HepG2 (cell line): ENCODE results near the gene MECR. TPM values are rescaled to one million over a fixed set of nuclear protein-coding genes. Genes with fewer than 3 reads are reported as not detected.

ENCODE experiments used
- ARID2 ChIP-seq: sonication (generic); formaldehyde crosslinking; IDR thresholded peaks from 2 replicates; pipeline ENCODE4 v1.8.1; 2022; ENCODE audit warnings: mild to moderate bottlenecking, missing genetic modification reagents, borderline replicate concordance
- BRD4 ChIP-seq: sonication (generic); formaldehyde crosslinking; IDR thresholded peaks from 2 replicates; pipeline ENCODE4 v1.4.0; 2020; ENCODE audit warnings: missing genetic modification reagents
- FOXA1 ChIP-seq, 2 experiments: fragments of 450-650 bp in 1 of 2; sonication (generic) in 1 of 2; formaldehyde crosslinking in 1 of 2; IDR thresholded peaks; 2 replicates each; pipeline versions ENCODE4 v1.4.0 to v1.6.1; 2016 to 2020; ENCODE audit warnings: missing genetic modification reagents in 1 of 2
- KLF15 ChIP-seq: sonication (generic); formaldehyde crosslinking; IDR thresholded peaks from 2 replicates; pipeline ENCODE4 v1.8.1; 2023; ENCODE audit warnings: borderline replicate concordance, mild to moderate bottlenecking, inconsistent platforms, missing genetic modification reagents, mixed read lengths
- MLLT10 ChIP-seq: sonication (generic); formaldehyde crosslinking; IDR thresholded peaks from 2 replicates; pipeline ENCODE4 v1.4.0; 2020; ENCODE audit warnings: missing genetic modification reagents
- RAD21 ChIP-seq: fragments of 450-650 bp; formaldehyde crosslinking; IDR thresholded peaks from 2 replicates; pipeline ENCODE4 v1.5.0; 2020; ENCODE audit warnings: mild to moderate bottlenecking
- SP5 ChIP-seq: IDR thresholded peaks from 2 replicates; pipeline ENCODE4 v1.6.1; 2016; ENCODE audit warnings: low read depth, borderline replicate concordance
- YY1 ChIP-seq: IDR thresholded peaks from 2 replicates; pipeline ENCODE4 v1.6.1; 2011; ENCODE audit warnings: low read length, low read depth, moderate library complexity, mild to moderate bottlenecking; ENCODE audit not compliant: insufficient read depth, insufficient replicate concordance
- ZNF207 ChIP-seq: fragments of 450-650 bp; IDR thresholded peaks from 2 replicates; pipeline ENCODE4 v1.6.1; 2016; ENCODE audit warnings: antibody characterized with exemption, borderline replicate concordance
- ZNF317 ChIP-seq: sonication (generic); formaldehyde crosslinking; IDR thresholded peaks from 2 replicates; pipeline ENCODE4 v1.5.0; 2020; ENCODE audit warnings: mild to moderate bottlenecking, missing genetic modification reagents
- ZNF451 ChIP-seq: sonication (generic); formaldehyde crosslinking; IDR thresholded peaks from 2 replicates; pipeline ENCODE4 v1.5.0; 2020; ENCODE audit warnings: mild to moderate bottlenecking, missing genetic modification reagents
- ZNF501 ChIP-seq: sonication (generic); formaldehyde crosslinking; IDR thresholded peaks from 2 replicates; pipeline ENCODE4 v1.5.1; 2020; ENCODE audit warnings: mild to moderate bottlenecking, moderate library complexity, missing genetic modification reagents
- ZSCAN9 ChIP-seq: IDR thresholded peaks from 2 replicates; pipeline ENCODE4 v1.6.1; 2016; ENCODE audit warnings: borderline replicate concordance
- polyA plus RNA-seq, 8 experiments: library from polyadenylated mRNA; depleted of rRNA in 3 of 8; stranded (reverse) in 7 of 8; unstranded in 1 of 8; fragments of >200 nt; fragmentation: Illumina TruSeq in 4 of 8; extraction: Trizol in 4 of 8; gene quantifications; 2 replicates each; pipeline versions ENCODE4 v1.2.1 to v1.2.3, GENCODE V29; 2011 to 2016; ENCODE audit warnings: low read depth in 4 of 8, missing spikeins in 1 of 8, mixed read lengths in 1 of 8; ENCODE audit not compliant: insufficient read depth in 1 of 8
- total RNA-seq, 5 experiments: library from RNA; depleted of rRNA; stranded (reverse); fragments of >200 nt; fragmentation: Illumina TruSeq; extraction: Trizol; gene quantifications; 2 replicates each; pipeline ENCODE4 v1.2.3, GENCODE V29; 2016; ENCODE audit warnings: low read depth in 1 of 5
- TF ChIP-seq, protein P1 (sequence below): sonication (generic); formaldehyde crosslinking; IDR thresholded peaks from 2 replicates; pipeline ENCODE4 v1.9.0; 2021; ENCODE audit warnings: missing genetic modification reagents, mild to moderate bottlenecking, borderline replicate concordance
- TF ChIP-seq, protein P2 (sequence below): sonication (generic); formaldehyde crosslinking; IDR thresholded peaks from 2 replicates; pipeline ENCODE4 v1.4.0; 2020; ENCODE audit warnings: mild to moderate bottlenecking, low read depth, missing genetic modification reagents
- TF ChIP-seq, protein P3 (sequence below), 2 experiments: IDR thresholded peaks; 2 replicates each; pipeline ENCODE4 v1.6.1; 2011 to 2012; ENCODE audit warnings: low read length in 2 of 2, borderline replicate concordance in 1 of 2, low read depth in 1 of 2, mild to moderate bottlenecking in 1 of 2, moderate library complexity in 1 of 2
- TF ChIP-seq, protein P4 (sequence below): sonication (generic); formaldehyde crosslinking; conservative IDR thresholded peaks from 2 replicates; pipeline ENCODE4 v1.5.0; 2020; ENCODE audit warnings: missing genetic modification reagents
- TF ChIP-seq, protein P5 (sequence below): IDR thresholded peaks from 2 replicates; pipeline ENCODE4 v1.6.1; 2016; ENCODE audit warnings: low read depth
- TF ChIP-seq, protein P6 (sequence below): sonication (generic); formaldehyde crosslinking; IDR thresholded peaks from 2 replicates; pipeline ENCODE4 v1.5.0; 2020; ENCODE audit warnings: missing genetic modification reagents

MECR gene
- total and polyA plus RNA-seq, 2 of the 13 experiments (the other 11 are each of a cell fraction or from before 2014, with no cell fraction given): 18.8 to 24.9 TPM

DNA sequence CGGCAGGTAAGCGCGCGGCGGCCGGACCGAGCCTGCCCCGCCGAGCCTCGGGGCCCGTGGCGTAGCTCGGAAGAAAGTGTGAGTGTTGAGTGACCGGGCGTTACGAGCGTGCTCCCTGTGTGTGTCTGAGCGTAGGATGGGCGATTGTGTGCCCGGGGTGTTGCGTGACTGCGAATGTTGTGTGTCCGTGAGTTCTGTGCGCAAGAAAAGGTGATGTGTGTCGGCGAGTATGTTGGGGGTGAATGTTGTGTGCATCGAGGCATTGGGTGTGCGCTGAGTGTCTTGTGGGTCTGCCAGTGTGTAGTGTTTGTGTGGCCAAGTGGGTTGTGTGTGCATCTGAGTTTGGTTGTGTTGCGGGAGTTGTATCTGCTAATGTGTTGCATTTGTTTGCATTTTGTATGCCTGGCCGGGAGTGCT, 6.0 kb upstream of the MECR start (continued):
- no peak for TF ChIP-seq ZNF317 (CRISPR knock-in tag)
- no peak for TF ChIP-seq RAD21 (CRISPR knock-in tag)
- TF ChIP-seq ZNF501: 0 out of 2 replicates have a peak, but pooled peaks have one; percentile 41
- TF ChIP-seq ZSCAN9 (CRISPR knock-in tag): no peak
- TF ChIP-seq, protein P1, sequence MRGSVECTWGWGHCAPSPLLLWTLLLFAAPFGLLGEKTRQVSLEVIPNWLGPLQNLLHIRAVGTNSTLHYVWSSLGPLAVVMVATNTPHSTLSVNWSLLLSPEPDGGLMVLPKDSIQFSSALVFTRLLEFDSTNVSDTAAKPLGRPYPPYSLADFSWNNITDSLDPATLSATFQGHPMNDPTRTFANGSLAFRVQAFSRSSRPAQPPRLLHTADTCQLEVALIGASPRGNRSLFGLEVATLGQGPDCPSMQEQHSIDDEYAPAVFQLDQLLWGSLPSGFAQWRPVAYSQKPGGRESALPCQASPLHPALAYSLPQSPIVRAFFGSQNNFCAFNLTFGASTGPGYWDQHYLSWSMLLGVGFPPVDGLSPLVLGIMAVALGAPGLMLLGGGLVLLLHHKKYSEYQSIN (CRISPR knock-in tag): no peak
- TF ChIP-seq, protein P2, sequence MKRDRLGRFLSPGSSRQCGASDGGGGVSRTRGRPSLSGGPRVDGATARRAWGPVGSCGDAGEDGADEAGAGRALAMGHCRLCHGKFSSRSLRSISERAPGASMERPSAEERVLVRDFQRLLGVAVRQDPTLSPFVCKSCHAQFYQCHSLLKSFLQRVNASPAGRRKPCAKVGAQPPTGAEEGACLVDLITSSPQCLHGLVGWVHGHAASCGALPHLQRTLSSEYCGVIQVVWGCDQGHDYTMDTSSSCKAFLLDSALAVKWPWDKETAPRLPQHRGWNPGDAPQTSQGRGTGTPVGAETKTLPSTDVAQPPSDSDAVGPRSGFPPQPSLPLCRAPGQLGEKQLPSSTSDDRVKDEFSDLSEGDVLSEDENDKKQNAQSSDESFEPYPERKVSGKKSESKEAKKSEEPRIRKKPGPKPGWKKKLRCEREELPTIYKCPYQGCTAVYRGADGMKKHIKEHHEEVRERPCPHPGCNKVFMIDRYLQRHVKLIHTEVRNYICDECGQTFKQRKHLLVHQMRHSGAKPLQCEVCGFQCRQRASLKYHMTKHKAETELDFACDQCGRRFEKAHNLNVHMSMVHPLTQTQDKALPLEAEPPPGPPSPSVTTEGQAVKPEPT (CRISPR knock-in tag): no peak
- TF ChIP-seq, protein P3, sequence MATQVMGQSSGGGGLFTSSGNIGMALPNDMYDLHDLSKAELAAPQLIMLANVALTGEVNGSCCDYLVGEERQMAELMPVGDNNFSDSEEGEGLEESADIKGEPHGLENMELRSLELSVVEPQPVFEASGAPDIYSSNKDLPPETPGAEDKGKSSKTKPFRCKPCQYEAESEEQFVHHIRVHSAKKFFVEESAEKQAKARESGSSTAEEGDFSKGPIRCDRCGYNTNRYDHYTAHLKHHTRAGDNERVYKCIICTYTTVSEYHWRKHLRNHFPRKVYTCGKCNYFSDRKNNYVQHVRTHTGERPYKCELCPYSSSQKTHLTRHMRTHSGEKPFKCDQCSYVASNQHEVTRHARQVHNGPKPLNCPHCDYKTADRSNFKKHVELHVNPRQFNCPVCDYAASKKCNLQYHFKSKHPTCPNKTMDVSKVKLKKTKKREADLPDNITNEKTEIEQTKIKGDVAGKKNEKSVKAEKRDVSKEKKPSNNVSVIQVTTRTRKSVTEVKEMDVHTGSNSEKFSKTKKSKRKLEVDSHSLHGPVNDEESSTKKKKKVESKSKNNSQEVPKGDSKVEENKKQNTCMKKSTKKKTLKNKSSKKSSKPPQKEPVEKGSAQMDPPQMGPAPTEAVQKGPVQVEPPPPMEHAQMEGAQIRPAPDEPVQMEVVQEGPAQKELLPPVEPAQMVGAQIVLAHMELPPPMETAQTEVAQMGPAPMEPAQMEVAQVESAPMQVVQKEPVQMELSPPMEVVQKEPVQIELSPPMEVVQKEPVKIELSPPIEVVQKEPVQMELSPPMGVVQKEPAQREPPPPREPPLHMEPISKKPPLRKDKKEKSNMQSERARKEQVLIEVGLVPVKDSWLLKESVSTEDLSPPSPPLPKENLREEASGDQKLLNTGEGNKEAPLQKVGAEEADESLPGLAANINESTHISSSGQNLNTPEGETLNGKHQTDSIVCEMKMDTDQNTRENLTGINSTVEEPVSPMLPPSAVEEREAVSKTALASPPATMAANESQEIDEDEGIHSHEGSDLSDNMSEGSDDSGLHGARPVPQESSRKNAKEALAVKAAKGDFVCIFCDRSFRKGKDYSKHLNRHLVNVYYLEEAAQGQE (IDR thresholded peaks at IDR 0.05; ENCODE audit: borderline replicate concordance in 1 of 2, low read depth in 1 of 2, low read length in 2 of 2): no peak
- TF ChIP-seq KLF15 (CRISPR knock-in tag): no peak
- TF ChIP-seq, protein P4, sequence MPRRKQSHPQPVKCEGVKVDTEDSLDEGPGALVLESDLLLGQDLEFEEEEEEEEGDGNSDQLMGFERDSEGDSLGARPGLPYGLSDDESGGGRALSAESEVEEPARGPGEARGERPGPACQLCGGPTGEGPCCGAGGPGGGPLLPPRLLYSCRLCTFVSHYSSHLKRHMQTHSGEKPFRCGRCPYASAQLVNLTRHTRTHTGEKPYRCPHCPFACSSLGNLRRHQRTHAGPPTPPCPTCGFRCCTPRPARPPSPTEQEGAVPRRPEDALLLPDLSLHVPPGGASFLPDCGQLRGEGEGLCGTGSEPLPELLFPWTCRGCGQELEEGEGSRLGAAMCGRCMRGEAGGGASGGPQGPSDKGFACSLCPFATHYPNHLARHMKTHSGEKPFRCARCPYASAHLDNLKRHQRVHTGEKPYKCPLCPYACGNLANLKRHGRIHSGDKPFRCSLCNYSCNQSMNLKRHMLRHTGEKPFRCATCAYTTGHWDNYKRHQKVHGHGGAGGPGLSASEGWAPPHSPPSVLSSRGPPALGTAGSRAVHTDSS (CRISPR knock-in tag): no peak
- TF ChIP-seq BRD4 (CRISPR knock-in tag): 0 out of 2 replicates have a peak, but pooled peaks have one; percentile 3
- TF ChIP-seq ZNF207: 0 out of 2 replicates have a peak, but pooled peaks have one; percentile 20
- TF ChIP-seq YY1: no peak
- TF ChIP-seq, protein P5, sequence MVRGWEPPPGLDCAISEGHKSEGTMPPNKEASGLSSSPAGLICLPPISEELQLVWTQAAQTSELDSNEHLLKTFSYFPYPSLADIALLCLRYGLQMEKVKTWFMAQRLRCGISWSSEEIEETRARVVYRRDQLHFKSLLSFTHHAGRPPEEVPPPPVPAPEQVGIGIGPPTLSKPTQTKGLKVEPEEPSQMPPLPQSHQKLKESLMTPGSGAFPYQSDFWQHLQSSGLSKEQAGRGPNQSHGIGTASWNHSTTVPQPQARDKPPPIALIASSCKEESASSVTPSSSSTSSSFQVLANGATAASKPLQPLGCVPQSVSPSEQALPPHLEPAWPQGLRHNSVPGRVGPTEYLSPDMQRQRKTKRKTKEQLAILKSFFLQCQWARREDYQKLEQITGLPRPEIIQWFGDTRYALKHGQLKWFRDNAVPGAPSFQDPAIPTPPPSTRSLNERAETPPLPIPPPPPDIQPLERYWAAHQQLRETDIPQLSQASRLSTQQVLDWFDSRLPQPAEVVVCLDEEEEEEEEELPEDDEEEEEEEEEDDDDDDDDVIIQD (CRISPR knock-in tag): no peak
- no peak for TF ChIP-seq ZNF451
- TF ChIP-seq, protein P6, sequence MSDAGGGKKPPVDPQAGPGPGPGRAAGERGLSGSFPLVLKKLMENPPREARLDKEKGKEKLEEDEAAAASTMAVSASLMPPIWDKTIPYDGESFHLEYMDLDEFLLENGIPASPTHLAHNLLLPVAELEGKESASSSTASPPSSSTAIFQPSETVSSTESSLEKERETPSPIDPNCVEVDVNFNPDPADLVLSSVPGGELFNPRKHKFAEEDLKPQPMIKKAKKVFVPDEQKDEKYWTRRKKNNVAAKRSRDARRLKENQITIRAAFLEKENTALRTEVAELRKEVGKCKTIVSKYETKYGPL (CRISPR knock-in tag): no peak
- no peak for TF ChIP-seq SP5 (CRISPR knock-in tag)
- no peak for TF ChIP-seq ARID2 (CRISPR knock-in tag)
- TF ChIP-seq FOXA1 (IDR thresholded peaks at IDR 0.05): 0 out of 2 replicates have a peak, but pooled peaks have one; percentile 13
- no peak for TF ChIP-seq FOXA1 (CRISPR knock-in tag; IDR thresholded peaks at IDR 0.05)
- TF ChIP-seq MLLT10 (CRISPR knock-in tag): no peak
